GM18520 (cell line): ENCODE measurements around the gene BCL2.

Experiments
- ATAC-seq: cut with Tn5 transposase; IDR thresholded peaks from one replicate; pipeline ENCODE4 v1.9.1; 2021; ENCODE audit not compliant: unreplicated experiment

Gene BCL2

GRCh38 chr18:63186520-63187222 is 132.9 kb downstream of the BCL2 start:
- ATAC-seq: no peak

DNA sequence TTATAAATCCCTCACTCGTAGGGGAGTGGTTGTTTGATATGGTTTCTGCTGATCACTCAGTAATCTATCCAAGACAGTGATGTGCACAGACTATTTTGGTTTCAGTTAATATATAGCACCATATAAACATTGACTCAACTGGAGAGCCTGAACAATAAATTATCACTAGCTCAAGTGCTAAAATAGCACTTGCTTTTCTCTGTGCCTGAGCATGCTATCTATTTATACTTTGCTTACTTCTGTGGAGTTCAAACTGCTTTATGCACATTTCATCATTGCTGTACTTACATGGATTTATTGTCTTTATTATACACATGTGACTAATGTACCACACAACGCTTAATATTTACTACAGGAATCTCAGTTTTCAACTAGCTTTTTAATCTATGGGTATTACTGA is 133.6 kb downstream of the BCL2 start:
- ATAC-seq: no peak

- no peak for ATAC-seq
Measured at GRCh38 chr18:63183952-63184770, 135.4 kb downstream of the BCL2 start.

DNA sequence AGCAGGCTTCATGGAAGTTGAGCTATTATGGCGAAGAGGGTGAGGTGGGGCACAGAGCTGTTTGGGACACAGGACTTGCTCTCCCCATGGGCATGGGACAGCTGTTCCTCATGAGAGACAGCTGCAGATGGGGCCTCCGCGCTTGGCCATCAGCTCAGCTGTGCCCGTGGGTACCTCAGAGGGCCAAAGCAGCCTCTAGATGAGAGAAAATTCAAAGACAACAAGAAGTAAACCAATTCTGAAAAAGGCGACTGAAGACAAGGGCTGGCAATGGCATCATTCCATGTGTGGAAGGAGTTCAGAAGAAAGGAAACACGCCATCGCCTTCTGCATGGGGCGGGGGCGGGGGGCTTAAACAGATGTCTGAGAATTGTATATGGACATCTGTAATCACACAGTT is 136.2 kb downstream of the BCL2 start:
- ATAC-seq: no peak

- ATAC-seq: no peak
Measured at GRCh38 chr18:63182861-63183260, 136.7 kb downstream of the BCL2 start.

DNA sequence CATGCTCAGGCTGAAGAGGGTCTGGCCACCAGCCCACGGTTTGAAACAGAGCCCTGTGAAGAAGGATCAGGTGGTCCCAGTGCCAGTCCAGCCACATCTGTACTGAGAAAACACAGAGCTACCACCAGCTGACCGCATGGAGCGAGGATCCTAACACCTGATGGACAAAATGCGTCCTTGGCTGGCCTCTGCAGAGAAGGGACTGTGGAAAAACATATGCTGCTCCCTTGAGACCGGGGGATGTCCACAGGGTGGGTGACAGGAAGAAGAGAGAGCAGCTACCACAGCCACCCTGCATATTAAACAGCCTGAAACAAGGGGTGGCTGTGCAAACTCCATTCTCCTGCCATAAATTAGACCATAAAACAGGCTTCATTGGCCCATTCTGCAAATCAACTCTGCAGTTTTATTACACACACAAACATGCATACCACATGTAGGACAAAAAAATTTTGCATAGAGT is 137.2 kb downstream of the BCL2 start:
- ATAC-seq: no peak

- ATAC-seq: no peak
Measured at GRCh38 chr18:63181706-63182309, 137.8 kb downstream of the BCL2 start.

- peak; percentile 65 for ATAC-seq
Measured at GRCh38 chr18:63180971-63181376, 138.6 kb downstream of the BCL2 start.

- no peak for ATAC-seq
Measured at GRCh38 chr18:63180321-63180720, 139.2 kb downstream of the BCL2 start.

DNA sequence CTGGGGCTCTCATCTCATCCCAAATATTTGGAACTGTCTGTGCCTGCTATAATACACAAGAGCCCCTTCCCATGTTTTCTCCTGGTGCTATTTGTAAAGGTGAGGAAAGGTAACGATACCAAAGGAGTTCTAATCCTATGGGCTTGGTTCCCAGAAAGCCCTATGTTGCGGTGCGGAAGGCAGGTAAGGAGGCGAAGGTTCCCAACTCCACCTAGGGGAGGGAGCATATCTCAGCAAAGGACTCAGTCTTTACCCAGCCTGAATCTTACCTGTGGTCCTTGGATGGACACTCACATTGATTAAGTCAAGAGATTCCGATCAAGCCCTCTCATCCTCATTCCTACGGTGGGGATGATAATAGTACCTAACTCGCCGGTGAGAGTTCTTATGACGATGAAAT is 140.1 kb downstream of the BCL2 start:
- ATAC-seq: no peak

DNA sequence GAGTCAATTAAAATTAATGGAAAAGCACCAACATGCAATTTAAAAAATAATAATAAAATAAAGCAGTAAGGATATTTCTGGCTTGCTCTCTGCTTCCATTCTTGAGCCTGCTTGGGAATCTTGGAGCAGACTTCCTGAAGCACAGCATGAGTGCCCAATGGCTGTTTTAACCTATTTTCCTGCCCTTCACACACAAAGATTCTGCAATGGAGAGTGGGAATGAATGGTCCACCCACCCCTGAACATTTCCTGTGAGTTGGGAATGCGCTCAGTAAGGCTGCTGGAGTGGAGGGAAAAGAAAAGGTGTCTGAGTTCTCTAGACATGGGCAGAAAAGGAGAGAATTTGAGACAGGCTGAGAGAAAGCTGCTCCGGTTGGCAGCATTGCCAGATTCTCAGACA is 140.6 kb downstream of the BCL2 start:
- no peak for ATAC-seq

DNA sequence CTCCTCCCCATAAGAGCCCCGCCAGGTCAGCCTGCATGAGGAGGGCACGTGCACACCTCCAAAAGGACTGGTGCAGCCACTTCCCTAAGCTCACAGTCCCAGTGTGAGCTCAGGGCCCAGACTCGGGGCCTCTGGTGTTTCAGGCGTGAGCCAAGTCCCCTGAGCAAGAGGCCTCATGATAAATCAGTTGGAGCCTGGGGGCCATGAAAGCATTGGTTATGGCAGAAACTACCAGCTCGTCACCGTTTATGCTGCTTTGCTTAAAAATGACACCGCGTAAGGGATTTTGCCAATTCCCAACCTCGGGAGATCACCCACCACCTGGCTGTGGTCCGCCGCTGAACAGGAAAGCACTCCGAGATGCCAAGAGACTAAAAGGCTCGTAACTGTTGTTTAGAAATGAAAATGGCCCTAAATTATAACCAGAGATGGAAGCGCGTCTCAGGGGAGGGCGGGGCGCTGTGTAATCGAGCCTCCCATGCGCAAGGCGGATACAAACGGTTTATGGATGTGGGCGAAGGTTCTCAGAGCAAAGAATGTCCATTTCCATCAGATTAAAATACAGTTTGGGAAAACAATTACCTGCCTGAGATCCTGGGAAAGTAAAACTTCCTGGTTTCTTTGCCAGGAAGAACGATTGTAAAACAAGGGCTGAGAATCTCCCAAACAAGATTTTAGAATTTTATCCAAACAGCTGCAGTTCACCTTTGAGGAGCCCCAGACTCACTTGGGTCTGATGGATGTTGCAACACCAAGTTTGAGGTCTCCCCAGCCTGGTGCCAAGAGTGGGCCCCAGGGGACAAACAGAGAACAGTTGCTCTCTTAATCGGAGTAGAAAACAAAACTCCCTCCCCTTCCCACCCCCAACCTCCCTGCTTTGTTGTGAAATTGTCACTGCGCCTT is 141.4 kb downstream of the BCL2 start:
- ATAC-seq: no peak

GRCh38 chr18:63177259-63177658 is 142.3 kb downstream of the BCL2 start:
- no peak for ATAC-seq

DNA sequence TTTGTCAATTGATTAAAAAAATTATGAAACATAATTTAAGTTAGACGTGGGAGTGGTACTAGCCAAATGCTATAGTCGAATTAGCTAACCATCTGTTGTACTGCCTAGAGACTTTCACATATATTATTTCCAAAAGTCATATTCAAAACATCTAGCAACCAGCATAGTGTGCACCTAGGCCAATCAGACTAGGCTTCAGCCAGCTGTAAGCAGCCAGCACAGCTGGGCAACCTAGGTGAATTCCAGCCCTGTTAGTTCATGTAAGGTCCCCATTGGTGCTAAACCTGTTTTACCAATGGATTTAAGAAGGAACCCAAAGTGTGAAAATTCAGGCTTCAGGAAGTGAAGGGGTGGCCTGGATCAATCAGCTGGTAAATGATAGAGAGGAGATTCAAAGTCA is 144.3 kb downstream of the BCL2 start:
- ATAC-seq: peak; percentile 51

GRCh38 chr18:63173983-63174382 is 145.6 kb downstream of the BCL2 start:
- ATAC-seq: no peak

DNA sequence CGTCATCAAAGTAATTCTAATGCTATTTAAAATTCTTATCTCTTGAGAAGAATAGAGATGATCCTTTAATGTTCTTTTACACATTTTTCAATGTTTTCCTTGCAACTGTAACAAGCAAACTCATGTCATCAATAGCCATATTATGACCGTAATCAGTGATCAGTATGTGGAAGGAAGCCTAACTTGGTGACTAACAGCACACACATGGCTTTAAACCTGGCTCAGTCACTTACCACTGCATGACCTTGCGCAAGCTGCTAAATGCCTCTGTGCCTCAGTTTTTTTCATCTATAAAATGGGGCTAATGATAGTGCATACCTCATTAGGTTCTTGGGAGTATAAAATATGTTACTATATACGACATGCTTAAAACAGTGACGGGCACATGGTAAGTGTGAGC is 149.7 kb downstream of the BCL2 start:
- ATAC-seq: no peak

- ATAC-seq: no peak
Measured at GRCh38 chr18:63168287-63168686, 151.3 kb downstream of the BCL2 start.

- no peak for ATAC-seq
Measured at GRCh38 chr18:63166142-63166541, 153.4 kb downstream of the BCL2 start.

DNA sequence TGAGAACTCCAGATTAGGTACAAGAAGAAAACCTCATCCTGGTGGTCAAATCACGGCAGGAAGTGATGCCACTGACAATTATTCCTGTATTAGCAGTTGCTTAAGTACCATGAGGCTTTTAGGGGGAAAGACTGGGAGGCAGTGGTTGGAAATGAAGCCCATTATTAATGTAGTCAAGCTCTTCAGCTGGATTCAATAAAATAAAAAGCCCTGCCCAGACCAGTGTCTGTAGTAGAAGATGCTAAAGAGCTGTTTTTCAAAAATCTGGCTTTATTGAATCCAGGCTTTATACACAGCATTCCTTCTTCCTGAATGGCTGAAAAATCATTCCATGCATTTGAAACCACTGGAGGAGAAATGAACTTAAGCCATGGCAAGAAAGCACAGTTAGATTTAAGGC is 155.2 kb downstream of the BCL2 start:
- no peak for ATAC-seq

DNA sequence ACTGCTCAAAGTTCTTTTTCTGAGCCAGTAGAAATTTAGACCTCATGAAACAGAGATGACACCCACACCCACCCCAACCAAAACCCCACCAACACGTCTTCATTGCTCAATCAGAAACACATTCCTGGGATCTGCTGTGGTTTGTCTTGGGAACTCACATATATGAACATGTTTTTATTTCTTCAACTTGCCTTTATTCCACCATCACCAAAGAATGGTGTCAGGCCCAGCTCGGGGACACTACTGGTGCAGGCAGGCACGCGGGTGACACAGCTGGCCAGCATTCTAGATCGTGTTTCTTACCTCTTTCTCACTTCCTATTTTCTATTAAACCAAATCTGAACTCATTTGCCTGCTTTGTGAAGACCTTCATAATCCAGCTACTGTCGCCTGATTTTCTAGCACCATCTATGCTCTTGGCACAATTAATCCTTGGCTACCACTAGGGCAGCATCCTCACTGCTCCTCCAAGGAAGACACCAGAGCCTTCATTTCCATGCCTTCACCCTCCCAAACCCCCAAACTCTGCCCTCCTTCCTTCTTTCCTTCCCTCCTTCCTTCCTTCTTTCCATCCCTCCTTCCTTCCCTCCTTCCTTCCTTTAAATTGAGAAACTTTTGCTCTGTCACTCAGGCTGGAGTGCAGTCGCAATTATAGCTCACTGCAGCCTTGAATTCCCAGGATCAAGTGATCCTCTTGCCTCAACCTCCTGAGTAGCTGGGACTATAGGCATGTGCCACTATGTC is 157.1 kb downstream of the BCL2 start:
- peak; percentile 10 for ATAC-seq
